Measurements from ENCODE around the gene ITPR1.
A peak's percentile ranks its signal among the peaks of the same experiment; 100 is the strongest.

Gene ITPR1

DNA sequence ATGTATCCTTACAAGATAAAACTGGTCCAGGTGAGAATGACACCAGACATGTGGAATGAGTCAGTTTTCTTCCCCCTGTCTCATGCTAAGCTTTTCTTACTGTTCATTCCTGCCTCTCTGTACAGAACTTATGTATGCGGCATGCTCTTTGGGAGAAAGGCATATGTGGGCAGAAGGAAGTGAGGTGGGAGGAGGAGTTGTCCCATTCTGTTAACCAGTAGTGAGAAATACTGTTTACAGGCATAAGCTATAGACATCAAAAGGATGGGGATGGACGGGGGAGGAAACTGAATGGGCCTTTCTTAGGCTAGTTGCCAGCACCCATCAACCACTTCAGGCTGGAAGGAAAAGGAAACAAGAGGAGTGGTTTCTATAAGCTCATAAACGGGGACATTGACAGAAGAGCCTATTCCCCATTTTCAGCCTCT lies 342.5 kb downstream of the ITPR1 start:
- DNase-seq, result no peak

DNA sequence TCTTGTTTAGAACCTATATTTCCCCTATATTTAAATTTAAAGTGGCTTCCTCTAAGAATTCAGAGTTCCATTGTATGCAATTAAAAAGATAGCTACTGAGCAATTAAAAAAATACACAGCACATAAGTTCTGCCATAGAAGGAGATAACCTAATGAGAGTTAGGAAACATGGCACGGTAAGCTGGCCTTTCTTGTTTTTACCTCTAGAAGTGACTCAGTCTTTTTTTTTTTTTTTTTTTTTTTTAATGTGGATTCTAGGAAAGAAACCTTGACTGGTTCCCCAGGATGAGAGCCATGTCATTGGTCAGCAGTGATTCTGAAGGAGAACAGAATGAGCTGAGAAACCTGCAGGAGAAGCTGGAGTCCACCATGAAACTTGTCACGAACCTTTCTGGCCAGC lies 343.4 kb downstream of the ITPR1 start:
- no peak for DNase-seq

DNA sequence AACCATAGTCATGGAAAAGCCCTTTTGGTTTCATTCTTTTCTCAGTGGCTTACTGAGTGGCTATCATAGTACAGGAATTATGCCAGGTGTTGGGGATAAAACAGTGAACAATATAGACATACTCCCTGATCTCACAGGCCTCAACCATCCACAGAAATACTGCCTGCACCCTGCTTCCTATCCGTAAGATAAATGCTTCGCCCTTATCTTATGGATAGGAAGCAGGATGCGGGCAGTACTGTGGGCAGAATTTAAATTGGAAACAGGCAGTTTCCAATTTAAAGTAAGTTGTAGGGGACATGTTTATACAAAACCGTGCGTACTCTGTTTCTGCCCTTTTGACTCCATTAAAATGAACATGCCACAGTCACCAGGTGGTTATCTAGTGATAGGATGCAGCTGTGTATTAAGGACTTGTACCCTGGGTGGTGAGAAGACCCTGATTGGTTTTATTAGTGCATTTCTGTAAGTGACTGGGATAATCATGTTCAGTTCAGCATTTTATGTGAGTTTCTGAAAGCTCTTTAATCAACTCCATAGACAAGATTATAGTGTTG lies 344.3 kb downstream of the ITPR1 start:
- no peak for DNase-seq

DNA sequence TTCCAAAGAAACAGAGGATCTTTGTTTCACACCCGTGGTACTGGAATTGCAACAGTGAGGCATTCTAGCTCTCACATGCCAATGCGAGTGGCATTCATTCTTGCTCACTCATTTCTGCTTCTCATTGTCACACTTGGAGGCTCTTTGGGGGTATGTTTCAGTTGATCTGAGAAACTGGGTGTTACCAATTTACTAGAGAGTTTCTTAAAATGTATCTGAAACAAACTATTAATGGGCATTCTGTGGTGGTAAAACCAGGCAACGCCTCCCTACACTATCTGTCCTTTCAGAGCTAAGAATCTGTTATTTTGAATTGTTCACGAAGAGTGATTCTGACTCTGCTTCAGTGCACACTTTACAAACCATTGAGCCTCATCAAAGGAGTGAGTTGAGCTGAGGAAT lies 345.5 kb downstream of the ITPR1 start:
- DNase-seq, result no peak

DNA sequence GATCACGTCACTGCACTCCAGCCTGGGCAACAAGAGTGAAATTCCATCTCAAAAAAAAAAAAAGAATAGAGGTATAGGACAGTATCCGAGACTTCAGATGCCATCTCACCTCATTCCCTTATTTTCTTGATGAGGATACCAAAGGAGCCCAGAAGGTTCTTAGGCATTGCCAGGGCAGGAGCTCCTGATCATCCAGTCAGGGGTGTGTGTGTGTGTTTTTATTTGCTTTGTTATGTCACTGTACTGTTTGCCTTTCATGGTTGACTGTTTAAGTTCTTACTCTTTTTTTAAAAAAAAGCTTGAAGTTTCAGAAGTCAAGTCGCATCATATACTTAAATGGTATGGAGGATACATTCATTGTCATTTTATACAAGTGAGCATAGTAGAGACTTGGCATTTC lies 346.1 kb downstream of the ITPR1 start:
- no peak for DNase-seq

DNA sequence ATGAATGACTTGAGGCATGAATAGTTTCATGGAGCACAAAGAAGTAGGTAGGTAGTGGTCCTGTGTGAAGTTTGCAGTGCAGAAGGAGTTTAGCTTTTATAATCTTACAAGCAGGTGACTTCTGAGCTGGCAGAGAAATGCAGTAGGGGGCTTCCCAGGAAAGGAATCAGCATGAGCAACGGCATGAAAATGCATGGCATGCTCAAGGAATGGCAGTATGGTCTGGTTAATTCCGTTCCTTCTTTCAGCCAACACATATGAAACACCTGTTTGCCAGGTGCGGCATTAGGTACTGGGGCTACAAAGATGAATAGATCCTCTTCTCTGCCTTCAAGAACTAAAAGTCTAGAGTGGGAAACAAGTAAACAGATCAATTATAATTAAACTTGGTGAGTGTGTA lies 348.1 kb downstream of the ITPR1 start:
- no peak for DNase-seq

DNA sequence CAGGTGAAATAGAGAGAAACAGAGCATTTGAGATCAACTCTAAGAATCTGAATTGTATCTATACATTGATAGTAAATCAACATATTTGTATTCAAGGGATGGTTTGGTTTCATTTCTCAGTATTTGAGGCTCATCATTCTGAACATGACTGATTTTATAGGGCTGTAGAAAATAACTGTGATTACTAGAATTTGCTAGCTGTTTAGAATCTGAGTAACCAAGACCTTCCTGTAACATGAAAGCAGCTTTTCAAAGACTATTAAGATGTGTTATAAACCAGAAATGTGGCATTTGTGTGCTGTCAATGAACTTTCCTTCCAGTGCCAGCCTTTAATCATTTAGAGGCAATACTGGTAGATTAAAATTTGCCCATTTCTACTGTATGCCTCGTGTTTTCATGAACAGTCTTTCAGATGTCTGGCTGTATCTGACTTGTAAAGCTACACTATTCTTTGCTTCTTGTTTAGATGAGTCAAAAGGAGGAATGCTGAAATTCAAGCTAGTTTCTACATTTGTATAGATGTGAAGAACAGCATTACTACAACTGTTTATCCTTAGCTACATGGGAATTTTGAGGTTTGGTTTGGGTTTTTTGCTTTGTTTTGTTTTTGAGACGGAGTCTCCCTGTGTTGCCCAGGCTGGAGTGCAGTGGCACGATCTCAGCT lies 348.8 kb downstream of the ITPR1 start:
- DNase-seq, result no peak

DNA sequence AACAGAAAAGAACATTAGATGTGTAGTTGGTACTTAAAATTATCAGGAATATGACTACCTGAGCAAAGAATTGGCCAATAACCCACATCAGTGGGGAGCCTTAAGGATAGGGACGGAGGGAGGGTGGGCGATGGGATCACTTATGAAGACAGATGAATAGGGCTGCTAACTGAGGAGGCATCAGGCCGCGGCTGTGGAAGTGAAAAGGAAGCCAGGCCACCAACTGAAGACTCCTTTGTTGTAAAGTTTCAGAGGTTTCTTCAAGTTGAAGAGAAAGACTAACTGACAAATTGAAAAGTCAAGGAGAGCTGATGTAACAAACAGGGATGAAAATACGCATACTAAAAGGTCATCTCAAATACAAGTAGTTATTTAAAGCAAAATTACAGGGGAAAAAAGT lies 350.5 kb downstream of the ITPR1 start:
- no peak for DNase-seq

DNA sequence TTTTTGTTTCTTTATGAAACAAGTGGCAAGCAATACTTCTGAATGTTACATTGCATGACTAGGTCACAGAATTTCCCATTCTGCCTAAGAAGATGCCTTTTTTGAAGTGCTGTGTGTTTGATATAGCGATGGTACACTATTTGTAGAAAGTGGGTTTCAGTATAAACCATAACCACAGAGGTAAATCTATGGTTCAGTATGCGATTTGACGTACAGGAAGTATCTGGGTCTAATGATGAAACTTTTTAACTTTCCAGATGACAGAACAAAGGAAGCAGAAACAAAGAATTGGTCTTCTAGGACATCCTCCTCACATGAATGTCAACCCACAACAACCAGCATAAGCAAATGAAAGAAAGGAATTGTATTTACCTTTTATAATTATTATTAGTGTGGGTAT lies 352.7 kb downstream of the ITPR1 start:
- DNase-seq, result no peak

DNA sequence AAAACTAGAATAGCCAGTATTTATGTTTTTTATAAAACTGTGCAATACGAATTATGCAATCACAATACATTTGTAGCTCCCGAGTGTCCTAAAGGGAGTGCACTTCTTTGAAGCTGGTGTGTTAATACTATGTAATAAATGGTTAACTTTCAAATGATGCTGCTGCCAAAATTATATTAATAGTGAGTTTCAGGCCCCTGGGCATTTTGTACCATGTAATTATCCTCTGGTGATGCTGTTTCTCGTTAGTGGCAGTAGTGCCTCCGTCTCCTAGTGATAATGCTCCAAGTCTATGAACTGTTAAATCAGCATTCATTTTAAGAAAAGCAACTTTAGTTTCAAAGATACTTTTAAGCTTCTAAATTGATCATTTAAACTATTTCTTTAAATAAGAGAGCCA lies 353.4 kb downstream of the ITPR1 start:
- DNase-seq, result no peak

DNA sequence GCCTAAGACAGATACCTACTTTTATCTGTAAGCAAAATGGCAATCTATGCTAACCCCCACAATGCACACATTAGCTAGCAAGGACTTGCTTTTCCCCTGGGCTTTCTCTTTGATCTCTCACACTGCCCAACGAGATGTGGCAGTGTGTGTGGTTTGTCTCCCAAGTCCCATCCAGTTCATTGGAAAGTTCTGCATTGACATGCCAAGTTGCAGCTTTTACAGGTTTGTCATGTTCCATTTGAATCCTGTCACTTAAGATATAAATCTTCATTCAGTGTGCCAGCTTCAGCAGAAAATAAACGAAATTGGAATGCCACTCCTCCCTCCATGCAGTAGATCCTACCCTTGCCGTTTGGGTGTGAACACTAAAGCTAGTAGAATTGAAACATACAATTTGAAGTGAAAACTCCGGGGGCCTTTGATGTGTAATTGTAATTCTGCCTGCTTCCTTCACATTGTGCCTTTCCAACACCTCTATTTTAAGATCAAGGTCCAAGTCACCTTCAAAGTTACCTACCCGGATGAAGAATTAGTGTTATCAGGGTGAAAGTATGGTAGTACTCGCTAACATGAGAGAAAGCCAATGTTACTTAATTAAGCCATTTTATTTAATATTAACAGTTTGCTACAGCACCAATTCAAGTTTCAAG lies 355.2 kb downstream of the ITPR1 start:
- no peak for DNase-seq

DNA sequence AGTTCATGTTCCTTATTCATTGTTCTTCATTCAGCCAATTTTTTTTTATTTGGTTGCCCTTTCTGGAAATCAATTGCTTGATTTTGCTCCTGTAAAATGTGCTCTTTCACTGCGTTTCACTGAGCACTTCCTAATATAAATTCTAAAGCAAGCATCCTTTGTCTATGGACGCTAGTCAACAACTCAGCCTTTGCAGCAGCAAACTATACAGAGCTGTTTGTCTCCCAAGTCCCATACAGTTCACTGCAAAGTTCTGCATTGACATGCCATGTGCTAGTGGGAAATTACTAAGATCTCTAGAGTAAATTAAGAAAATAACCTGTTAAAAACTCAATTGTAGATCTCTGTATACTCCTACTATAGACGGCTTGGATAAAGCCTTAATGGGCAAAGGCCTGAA lies 356.0 kb downstream of the ITPR1 start:
- no peak for DNase-seq

DNA sequence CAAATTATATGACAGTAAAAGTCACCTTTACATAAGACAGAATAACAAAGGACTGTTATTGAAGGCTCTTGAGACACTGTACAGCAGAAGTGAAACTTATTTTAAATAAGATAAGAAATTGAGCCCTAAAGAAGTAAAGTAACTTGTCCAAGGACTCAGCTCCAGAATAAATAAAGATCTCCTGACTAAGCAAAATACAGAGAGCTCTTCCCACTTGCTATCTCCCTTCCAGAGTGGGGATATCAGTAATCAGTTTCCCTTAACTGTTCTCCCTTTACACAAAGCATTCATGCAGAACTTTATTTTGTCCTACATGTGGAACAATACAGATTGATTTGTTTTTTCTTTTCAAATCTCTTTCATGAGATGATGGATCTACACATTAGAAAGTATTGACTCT lies 356.6 kb downstream of the ITPR1 start:
- no peak for DNase-seq

DNA sequence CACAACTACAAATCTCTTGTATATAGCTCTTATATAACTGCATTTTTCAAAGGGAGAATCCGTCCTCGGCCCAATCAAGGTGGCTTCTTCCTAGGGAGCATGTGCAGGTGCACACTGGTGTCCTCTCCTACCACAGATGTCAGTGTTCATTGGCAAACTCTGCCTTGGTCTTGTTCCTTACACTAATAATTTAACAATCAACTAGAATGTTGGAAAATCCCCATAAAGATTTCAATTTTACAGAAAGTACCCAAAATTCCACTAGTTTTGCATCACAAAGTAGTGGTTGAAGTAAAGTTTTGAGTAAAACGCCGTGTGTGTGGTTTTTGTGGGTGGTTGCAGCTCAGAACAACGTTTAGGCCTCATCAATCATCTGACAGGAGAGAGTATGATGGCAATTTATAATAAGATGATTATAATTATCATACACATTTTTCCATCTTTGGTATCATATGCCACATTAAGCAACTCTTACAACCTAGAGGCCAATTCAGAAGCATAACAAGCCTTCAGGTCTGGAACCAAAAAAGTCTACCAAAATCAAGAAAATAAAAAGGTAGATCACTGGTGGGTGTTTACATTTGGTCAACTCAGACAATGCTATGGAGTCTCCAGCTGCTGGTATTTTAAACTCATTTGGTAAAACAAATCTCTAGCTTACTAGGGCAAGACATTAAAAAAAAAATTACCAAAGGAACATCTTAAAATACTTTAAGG lies 357.2 kb downstream of the ITPR1 start:
- DNase-seq, result no peak

DNA sequence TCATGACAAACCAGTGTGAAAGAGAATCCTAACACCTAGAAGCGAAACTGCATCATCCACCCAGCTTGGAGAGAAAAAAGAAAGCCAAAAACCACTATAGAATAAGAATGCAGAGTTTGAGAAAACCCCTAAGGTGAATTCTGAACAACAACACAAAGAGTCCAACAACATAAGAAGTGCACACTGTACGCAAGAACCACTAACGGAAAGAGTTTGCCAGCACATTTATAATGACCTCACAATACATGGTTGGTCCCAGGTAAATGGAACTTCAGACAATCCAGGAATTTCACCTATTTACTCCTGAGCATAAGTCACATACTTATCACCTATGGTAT lies 357.7 kb downstream of the ITPR1 start:
- DNase-seq, result no peak

DNA sequence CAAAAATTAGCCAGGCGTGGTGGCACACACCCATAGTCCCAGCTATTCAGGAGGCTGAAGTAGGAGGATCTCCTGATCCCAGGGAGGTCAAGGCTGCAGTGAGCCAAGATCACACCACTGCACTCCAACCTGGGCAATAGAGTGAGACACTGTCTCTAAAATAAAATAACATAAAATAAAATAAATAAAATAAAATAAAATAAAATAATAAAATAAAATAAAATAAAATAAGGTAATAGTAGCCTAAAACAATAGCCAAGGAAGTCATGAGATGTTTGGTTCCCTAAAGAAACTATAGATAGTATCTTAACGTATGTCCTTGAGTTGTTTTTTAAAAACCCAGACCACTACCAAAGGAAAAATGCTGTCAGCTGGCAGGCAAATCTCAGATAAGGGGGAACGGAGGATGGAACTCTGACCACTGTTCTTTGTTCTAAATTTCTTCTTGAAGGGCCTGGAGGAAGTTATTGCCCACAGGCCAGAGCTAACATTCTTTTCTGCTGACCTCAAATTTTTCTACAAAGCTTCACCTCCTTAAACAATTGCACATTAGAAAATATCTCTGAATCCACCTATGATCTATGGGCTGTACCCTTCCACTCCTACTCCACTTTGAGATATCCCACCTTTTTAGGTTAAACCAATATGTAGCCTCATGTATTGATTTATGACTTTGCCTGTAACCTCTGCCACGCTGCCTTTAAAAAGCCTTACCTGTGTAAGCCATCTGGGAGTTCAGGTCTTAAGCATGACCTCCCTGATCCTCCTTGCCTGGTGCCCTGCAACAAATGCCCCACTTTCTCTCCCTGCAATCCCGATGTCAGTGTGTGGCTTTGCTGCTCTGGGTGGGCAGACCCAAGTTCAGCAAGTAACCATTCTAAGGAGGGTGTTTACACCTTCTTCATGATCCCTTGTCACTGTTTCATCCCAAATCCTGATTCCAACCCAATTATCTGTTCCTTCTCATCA lies 359.9 kb downstream of the ITPR1 start:
- peak; percentile 51 for DNase-seq

DNA sequence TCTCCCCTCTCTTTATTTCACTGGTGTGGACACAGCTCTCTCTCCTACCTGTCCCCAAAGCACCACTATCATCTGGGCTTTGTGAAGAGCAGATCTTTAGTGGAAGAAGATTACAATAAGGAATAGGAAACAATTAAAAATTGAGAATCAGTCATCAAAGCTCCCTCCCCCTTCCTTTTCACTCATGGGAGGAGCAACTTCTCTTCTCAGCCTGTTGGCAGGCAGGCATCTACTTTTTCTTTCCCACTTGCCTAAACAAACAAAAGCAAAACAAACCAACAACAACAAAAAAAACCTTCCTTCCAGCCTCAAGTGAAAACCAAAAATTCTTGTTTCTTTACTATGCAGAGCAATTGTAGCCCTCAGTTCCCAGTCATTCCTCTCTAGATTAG lies 360.6 kb downstream of the ITPR1 start:
- no peak for DNase-seq

DNA sequence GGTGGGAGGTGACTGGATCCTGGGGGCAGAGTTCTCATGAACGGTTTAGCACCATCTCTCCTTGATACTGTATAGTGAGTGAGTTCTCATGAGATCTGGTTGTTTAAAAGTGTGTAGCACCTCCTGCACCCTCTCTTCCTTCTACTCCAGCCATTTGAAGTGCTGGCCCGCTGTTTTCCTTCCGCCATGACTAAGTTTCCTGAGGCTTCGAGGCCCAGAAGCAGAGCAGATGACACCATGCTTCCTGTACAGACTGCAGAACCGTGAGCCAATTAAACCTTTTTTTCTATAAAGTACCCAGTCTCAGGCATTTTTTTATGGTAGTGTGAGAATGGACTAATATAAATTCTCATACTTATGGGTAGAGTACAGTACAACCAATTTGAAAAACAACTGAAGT lies 362.5 kb downstream of the ITPR1 start:
- no peak for DNase-seq

DNA sequence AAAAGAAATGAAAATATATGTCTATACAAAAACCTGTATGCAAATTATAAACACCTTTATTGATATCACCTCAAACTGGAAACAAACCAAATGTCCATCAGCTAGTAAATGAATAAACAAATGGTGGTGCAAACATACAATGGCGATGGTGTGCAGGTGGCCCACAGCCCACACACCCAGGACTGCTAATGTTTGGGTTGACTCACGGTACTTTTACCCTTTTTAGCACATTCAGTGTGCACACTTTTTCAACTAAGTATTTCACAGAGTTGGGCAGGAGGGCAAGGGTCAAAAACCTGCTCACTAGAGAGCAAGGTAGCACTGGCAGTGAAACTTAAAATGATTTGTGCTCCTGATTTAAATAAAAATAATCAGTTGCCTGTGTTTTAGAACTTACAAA lies 363.0 kb downstream of the ITPR1 start:
- no peak for DNase-seq

DNA sequence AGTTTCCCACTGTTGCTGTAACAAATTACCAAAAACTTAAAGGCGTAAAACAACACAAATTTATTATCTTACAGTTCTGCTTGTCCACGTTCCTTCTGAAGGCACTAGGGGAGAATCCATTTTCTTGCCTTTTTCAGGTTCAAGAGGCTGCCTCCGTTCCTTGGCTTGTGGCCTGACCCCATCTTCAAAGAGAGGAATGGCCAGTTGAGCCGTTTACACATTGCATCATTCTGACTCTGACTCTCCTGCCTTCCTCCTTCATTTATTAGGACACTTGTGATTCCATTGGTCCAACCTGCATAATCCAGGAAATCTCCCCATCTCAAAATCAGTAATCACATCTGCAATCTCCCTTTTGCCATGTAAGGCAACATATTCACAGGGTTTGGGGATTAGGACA lies 363.4 kb downstream of the ITPR1 start:
- no peak for DNase-seq

DNA sequence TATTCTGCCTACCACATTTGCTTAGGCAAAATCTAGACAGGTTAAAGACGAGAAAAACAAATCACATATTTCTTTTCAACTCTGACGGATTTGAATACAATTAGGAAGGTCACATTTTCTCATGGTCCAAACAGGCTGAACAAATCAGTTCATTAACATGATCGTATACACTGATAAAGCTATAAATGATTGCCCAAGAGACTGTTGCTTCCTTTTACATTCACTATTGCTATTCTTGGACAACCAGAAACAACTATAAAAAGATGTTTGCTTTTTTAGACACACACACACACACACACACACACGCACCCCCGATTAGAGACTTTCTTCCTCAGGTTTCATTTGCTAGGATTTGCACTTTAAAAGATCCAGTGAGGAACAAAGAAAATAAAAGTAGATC lies 363.8 kb downstream of the ITPR1 start:
- no peak for DNase-seq

DNA sequence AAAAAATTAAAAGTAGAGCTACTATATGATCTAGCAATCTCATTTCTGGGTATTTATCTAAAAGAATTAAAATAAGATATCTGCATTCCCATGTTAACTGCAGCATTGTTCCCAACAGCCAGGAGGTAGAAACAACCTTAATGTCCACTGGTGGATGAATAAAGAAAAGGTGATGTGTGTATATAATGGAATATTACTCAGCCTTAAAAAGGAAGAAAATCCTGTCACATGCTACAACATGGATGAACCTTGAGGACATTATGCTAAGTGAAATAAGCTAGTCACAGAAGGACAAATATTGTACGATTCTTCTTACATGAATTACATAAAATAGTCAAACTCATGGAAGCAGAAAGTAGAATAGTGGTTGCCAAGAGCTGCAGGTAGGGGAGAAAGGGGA lies 366.6 kb downstream of the ITPR1 start:
- no peak for DNase-seq

DNA sequence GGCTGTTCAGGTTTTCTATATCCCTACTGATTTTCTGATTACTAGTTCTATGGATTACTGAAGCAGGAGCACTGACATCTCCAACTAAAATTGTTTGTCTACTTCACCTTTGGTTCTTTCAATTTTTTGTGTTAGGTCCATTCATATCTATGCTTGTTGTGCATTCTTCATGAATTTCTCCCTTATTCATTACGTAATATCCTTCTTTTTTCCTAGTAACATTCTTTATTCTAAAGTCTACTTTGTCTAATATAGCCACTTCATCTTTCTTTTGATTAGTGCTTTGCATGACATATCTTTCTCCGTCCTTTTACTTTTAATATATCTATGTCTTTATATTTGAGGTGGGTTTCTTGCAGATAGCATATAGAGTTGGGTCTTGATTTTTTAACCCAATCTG lies 369.8 kb downstream of the ITPR1 start:
- no peak for DNase-seq

Measured in fibroblast of skin of abdomen (primary cell).